22Rv1 (cell line): Measurements from ENCODE around the gene PITPNM3.

Experiments
- ZFX ChIP-seq: fragments of 450-650 bp; IDR thresholded peaks from 2 replicates; pipeline ENCODE4 v1.6.1; 2017; ENCODE audit warnings: antibody characterized with exemption, borderline replicate concordance
- TF ChIP-seq, protein P1 (sequence below): fragments of 450-650 bp; IDR thresholded peaks from 2 replicates; pipeline ENCODE4 v1.5.1; 2017; ENCODE audit warnings: mild to moderate bottlenecking

DNA sequence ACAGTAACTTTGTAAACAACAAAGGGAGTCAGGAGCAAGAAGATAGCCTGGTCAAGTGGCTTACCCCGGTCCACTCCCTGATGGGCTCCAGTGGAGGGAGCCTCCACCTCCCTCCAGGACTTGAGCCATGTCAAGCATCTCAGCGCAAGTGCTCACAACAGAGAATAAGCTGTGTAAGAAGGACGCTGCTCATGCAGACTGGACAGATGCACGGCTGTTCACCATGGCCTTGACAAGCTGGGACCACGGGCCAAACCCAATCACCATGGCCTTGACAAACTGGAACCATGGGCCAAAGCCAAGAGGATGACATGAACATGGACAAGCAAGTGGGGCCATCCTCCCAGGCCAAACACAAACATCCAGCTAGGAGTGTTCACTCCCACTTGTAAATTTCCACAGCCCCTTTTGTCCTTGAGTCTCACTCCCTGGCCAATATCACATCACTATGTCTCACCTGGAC, 3.4 kb upstream of the PITPNM3 start:
- TF ChIP-seq, protein P1, sequence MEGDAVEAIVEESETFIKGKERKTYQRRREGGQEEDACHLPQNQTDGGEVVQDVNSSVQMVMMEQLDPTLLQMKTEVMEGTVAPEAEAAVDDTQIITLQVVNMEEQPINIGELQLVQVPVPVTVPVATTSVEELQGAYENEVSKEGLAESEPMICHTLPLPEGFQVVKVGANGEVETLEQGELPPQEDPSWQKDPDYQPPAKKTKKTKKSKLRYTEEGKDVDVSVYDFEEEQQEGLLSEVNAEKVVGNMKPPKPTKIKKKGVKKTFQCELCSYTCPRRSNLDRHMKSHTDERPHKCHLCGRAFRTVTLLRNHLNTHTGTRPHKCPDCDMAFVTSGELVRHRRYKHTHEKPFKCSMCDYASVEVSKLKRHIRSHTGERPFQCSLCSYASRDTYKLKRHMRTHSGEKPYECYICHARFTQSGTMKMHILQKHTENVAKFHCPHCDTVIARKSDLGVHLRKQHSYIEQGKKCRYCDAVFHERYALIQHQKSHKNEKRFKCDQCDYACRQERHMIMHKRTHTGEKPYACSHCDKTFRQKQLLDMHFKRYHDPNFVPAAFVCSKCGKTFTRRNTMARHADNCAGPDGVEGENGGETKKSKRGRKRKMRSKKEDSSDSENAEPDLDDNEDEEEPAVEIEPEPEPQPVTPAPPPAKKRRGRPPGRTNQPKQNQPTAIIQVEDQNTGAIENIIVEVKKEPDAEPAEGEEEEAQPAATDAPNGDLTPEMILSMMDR = no peak
- TF ChIP-seq ZFX = no peak
